SK-N-MC (cell line): ENCODE data around the gene PROSER1.

ENCODE experiments used
- EZH2 ChIP-seq: fragments of 200-600 bp; sonication (generic); IDR thresholded peaks from one replicate; pipeline ENCODE4 v1.6.1; 2017; ENCODE audit warnings: antibody characterized with exemption
- FOXP2 ChIP-seq: optimal IDR thresholded peaks from 2 replicates; pipeline ENCODE3; 2011; ENCODE audit warnings: mild to moderate bottlenecking, moderate library complexity; ENCODE audit not compliant: insufficient read depth; ENCODE audit errors: extremely low read length, control extremely low read depth
- POLR2AphosphoS5 ChIP-seq: IDR thresholded peaks from 2 replicates; pipeline ENCODE4 v1.6.1; 2012; ENCODE audit warnings: mild to moderate bottlenecking, low read depth, low read length, borderline replicate concordance

DNA sequence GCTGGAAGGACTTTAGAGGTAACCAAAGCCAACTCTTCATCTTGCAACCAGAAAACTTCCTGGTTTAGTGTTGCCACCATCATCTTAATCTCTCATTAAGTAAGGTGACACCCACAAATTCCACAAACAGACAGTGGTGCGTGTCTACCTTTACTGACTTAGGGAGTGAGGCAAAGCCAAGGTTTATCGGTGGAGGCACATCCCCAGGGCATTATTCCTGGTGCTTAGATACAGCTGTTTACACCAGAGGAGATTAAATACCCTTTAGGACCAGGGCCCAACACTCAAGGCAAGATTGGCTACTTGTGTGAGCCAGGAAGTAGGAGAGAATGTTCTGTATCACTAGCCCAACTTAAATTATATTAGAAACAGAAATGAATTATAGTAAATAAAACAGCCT is 56.8 kb downstream of the PROSER1 start:
- TF ChIP-seq POLR2AphosphoS5: no peak
- no peak for TF ChIP-seq EZH2
- no peak for TF ChIP-seq FOXP2
